Measurements from ENCODE around the gene MAP2. TPM values are rescaled to one million over a fixed set of nuclear protein-coding genes. Genes with fewer than 3 reads are reported as not detected.

MAP2 gene
- total RNA-seq, 1 experiment from 2014 or later: 7.4 TPM

DNA sequence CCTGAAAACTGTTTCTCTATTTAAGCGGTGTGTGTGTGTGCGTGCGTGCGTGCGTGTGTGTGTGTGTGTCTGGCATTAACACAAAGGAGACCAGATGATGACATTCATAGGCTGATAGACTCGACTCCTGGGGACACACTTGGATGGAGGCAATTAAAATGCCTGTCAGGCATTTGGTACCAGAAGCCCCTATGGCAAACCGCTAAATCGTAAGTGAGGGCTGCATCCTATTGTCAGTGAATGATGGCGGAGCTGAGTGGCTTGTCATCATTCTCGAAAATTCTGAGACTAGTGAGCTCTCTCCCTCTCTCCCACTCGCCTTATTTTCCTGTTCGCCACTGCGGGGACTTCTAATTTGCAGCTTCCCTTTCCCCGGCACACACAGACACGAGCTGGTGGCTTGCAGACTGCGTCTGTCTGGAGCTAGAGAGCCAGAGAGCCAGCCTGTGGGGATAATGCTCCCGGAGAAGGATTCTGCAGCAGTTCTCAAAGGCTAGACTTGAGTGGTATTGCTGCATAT, 155.4 kb downstream of the MAP2 start:
- no peak overlapping the region for H3K27ac ChIP-seq (ENCODE audit: low read depth, low read length)
- H4K20me1 ChIP-seq (ENCODE audit: insufficient read depth): no peaks in the 10 kb centered on the region
- RAD21 ChIA-PET (ENCODE audit: low non-redundant PET in 1 of 2, low total read pairs in 2 of 2, uncharacterized antibody in 2 of 2, unreplicated experiment in 2 of 2): no interaction called here
- POLR2A ChIA-PET: no interaction called here
- H3K9me2 ChIP-seq (ENCODE audit: insufficient read depth): no peaks in the 10 kb centered on the region
- H3K79me2 ChIP-seq (ENCODE audit: insufficient read depth, low read length): no peaks in the 10 kb centered on the region
- H3K9me3 ChIP-seq (ENCODE audit: control insufficient read depth in 1 of 2, insufficient read depth in 1 of 2, low read depth in 1 of 2, low read length in 2 of 2): no peaks in the 10 kb centered on the region
- intact Hi-C loops (cut with micrococcal nuclease): loop anchor here (5.0 kb wide), 1 partner anchor 383 kb away; no protein-coding TSS in a partner anchor
- DNase-seq (ENCODE audit: low read depth, low spot score): no peak
- no TSS peak for BruUV-seq (replicated peaks)
- no peaks in the 10 kb centered on the region for H3K27me3 ChIP-seq (ENCODE audit: insufficient read depth, low read length)
- no peaks in the 10 kb centered on the region for H3K36me3 ChIP-seq (ENCODE audit: control insufficient read depth in 1 of 2, insufficient read depth in 2 of 2, low read length in 2 of 2)
- no peak overlapping the region for H3K4me3 ChIP-seq (replicated peaks in 1 of 2; ENCODE audit: low read depth in 1 of 2, low read length in 2 of 2)
- H3K4me2 ChIP-seq (ENCODE audit: low read length): no peak overlapping the region
- no peaks in the 10 kb centered on the region for H3K4me1 ChIP-seq (ENCODE audit: control insufficient read depth in 1 of 2, insufficient read depth in 2 of 2, low read length in 2 of 2)
- CTCF ChIA-PET: interaction anchor here (0.6 to 1.4 kb wide), 5 partner anchors 155 to 620 kb away, joined by 3 to 4 read pairs (median 3); partner anchors contain the start of gene MAP2
- no peak for ATAC-seq
- no peak overlapping the region for H2AFZ ChIP-seq (ENCODE audit: low read depth, low read length, poor library complexity, severe bottlenecking)
- no peak overlapping the region for H3K9ac ChIP-seq (ENCODE audit: low read length)
- no peak for TF ChIP-seq JUND (IDR thresholded peaks at IDR 0.05)
- TF ChIP-seq YY1 (IDR thresholded peaks at IDR 0.05; ENCODE audit: extremely low read depth, insufficient replicate concordance, low read depth, low read length): no peak
- no peak for TF ChIP-seq EZH2 (IDR thresholded peaks at IDR 0.05)
- no peak for TF ChIP-seq CEBPB (IDR thresholded peaks at IDR 0.05; ENCODE audit: low read depth)
- no peak for TF ChIP-seq SIN3A (IDR thresholded peaks at IDR 0.05; ENCODE audit: low read depth)
- TF ChIP-seq EGR1 (IDR thresholded peaks at IDR 0.05; ENCODE audit: low read depth): no peak
- TF ChIP-seq RAD21 (IDR thresholded peaks at IDR 0.05; ENCODE audit: low read depth): no peak
- TF ChIP-seq SP1 (IDR thresholded peaks at IDR 0.05; ENCODE audit: low read depth): no peak
- no peak for TF ChIP-seq POLR2A (IDR thresholded peaks at IDR 0.05; ENCODE audit: borderline replicate concordance, extremely low read depth, insufficient read depth, insufficient read length)
- TF ChIP-seq ZFX (IDR thresholded peaks at IDR 0.05): no peak
- no peak for TF ChIP-seq ZNF274 (IDR thresholded peaks at IDR 0.05; ENCODE audit: low read depth, low read length)
- TF ChIP-seq, protein P1, sequence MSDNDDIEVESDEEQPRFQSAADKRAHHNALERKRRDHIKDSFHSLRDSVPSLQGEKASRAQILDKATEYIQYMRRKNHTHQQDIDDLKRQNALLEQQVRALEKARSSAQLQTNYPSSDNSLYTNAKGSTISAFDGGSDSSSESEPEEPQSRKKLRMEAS (IDR thresholded peaks at IDR 0.05): no peak

- no peaks in the 10 kb centered on the region for H3K27me3 ChIP-seq (ENCODE audit: insufficient read depth, low read length)
- no peaks in the 10 kb centered on the region for H3K79me2 ChIP-seq (ENCODE audit: insufficient read depth, low read length)
- BruUV-seq (replicated peaks): no TSS peak
- H3K9ac ChIP-seq (ENCODE audit: low read length): no peak overlapping the region
- H2AFZ ChIP-seq (ENCODE audit: low read depth, low read length, poor library complexity, severe bottlenecking): no peak overlapping the region
- RAD21 ChIA-PET (ENCODE audit: low non-redundant PET in 1 of 2, low total read pairs in 2 of 2, uncharacterized antibody in 2 of 2, unreplicated experiment in 2 of 2): no interaction called here
- POLR2A ChIA-PET: no interaction called here
- intact Hi-C loops (cut with micrococcal nuclease): loop anchor here (10.0 kb wide), 1 partner anchor 614 kb away; no protein-coding TSS in a partner anchor
- H4K20me1 ChIP-seq (ENCODE audit: insufficient read depth): no peaks in the 10 kb centered on the region
- H3K4me1 ChIP-seq (ENCODE audit: control insufficient read depth in 1 of 2, insufficient read depth in 2 of 2, low read length in 2 of 2): no peaks in the 10 kb centered on the region
- no peaks in the 10 kb centered on the region for H3K9me3 ChIP-seq (ENCODE audit: control insufficient read depth in 1 of 2, insufficient read depth in 1 of 2, low read depth in 1 of 2, low read length in 2 of 2)
- no peak overlapping the region for H3K4me3 ChIP-seq (replicated peaks in 1 of 2; ENCODE audit: low read depth in 1 of 2, low read length in 2 of 2)
- DNase-seq (ENCODE audit: low read depth, low spot score) (no peak), ATAC-seq (no peak)
- no peak overlapping the region for H3K4me2 ChIP-seq (ENCODE audit: low read length)
- no peak overlapping the region for H3K27ac ChIP-seq (ENCODE audit: low read depth, low read length)
- CTCF ChIA-PET: no interaction called here
- no peaks in the 10 kb centered on the region for H3K9me2 ChIP-seq (ENCODE audit: insufficient read depth)
- H3K36me3 ChIP-seq (ENCODE audit: control insufficient read depth in 1 of 2, insufficient read depth in 2 of 2, low read length in 2 of 2): no peaks in the 10 kb centered on the region
- TF ChIP-seq ZBTB33 (IDR thresholded peaks at IDR 0.05; ENCODE audit: extremely low read depth, insufficient replicate concordance, low read length): no peak
Observed at GRCh38 chr2:209581040-209581439, 157.2 kb downstream of the MAP2 start.
